Activated T-helper 1 cell treated with Interleukin-2 at 50 U/mL for 16 hours (primary cell): ENCODE measurements around the gene SH3TC2.

Experiments
- DNase-seq: peaks from one replicate; pipeline ENCODE4 v3.0.0-alpha.2; 2020; ENCODE audit warnings: low read depth

Gene SH3TC2

DNA sequence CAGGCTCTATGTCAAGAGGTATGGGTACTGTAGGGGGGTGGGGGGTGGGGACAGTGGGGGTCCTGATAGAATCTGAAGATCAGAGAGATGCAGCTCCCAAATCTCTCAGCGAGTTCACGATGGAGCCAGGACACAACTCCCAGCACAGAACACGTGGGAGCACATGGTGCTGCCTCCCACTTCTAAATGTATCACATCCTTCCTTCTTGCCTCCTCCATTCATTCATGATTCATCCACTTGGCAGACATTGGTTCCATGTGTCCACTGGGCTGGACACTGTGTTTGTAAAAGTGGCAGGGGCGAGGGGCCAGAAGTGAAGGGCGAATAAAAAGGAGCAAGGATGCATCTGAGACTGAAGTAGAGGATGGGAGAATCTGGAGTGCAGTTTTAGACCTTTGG lies 33.9 kb downstream of the SH3TC2 start:
- DNase-seq = no peak

DNA sequence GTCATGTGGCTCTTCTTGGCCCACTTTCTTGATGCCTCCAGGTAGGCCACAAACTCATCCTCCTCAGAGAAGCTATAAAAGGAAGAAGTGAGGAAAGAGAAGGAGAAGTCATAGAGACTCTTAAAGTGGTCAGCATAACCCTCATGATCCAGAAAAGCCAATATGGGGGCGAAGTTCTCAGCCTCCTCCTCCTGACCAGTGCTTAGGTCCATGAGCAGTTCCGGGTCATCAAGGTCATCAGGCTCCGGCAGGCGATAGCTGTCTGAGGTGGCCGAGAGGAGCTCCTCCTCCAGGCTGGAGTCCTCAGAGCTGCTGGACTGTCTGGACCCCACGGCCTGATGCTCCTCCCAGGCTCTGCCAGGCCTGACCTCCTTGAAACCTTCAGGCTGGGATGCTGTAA lies 34.7 kb downstream of the SH3TC2 start:
- DNase-seq = no peak

DNA sequence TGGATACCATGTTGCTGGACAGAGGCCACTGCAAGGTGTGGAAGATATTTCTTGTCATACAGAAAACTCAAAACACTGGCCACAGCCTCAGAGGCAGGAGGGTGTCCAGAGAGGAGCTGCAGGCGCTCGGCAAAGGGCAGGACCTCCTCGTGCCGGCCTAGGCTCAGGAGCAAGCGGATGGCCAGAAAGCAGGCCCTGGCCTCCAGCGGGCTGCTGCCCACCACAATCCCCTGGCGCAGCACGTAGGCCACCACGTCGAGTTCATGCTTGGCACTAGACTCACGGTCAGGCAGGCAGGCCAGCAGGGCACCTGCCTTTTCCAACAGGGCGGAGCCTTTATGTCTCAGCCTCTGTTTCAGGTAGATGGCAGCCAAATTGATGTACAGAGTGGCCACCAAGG lies 35.2 kb downstream of the SH3TC2 start:
- DNase-seq = no peak

DNA sequence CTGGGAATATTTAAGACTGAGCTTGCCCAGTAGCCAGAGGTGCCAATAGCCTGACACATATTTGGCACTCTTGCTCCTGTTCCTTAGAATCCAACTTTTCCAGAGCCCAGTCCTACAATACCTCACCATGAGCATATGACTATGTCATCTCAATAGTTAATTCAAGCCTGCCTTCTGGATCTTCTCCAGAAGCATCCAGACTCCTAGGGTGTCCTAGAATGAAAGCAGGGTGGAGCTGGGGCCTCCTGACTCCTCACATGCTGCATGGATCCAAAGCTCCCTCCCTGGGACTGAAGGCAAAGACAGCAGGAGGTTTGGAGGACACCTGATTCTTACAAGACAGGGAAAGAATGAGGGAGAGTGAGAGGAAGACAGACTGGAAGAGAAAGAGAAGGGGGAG lies 37.9 kb downstream of the SH3TC2 start:
- no peak for DNase-seq

DNA sequence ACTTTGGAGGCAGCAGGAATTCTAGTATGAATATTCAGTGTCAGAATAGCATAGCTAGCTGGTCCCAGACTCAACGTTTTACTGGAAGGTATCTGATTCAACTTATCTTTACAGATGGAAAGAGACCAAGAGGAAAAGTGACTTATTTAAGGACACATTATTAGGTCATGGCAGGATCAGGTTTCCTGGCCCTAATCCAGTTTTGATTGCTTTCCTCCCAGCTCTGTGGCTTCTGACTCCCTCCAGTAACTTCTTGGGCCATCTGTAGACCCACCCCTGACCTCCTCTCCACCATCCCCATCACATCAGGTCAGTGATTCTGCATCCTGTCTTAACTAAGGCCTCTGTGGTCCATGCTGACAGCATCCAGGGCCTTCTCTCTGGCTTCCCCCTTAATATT lies 38.4 kb downstream of the SH3TC2 start:
- DNase-seq = no peak

DNA sequence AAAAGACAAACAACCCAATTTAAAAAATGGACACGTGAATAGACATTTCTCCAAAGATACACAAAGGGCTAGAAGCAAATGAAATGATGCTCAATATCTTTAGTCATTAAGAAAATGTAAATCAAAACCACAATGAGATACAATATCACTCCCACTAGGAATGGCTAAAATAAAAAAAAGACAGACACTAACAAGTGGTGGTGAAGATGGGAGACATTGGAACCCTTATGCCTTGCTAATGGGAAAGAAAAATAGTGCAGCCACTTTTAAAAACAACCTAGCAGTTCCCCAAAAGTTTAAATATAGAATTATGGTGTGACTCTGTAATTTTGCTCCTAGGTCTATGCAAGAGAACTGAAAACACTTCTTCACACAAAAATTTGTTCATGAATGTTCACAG lies 40.7 kb downstream of the SH3TC2 start:
- DNase-seq = no peak

DNA sequence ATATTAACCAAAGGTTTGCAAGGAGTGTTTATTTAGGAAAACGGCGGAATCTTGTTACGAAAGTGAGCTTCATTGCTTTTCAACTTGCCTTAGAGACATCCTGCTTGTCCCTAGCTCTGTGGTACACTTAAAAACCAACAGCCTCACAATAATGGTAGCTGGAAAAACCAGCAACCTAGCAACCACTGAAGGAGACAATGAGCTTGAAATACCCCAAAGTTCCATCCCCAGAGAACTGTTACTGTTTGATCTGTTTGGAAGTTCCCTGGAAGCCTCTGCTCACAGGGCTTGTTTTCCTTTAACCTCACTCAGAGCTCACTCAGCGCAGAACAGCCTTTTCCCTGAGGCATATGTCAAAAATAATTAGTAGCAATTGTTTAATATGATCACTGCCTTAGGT lies 43.2 kb downstream of the SH3TC2 start:
- DNase-seq = no peak

DNA sequence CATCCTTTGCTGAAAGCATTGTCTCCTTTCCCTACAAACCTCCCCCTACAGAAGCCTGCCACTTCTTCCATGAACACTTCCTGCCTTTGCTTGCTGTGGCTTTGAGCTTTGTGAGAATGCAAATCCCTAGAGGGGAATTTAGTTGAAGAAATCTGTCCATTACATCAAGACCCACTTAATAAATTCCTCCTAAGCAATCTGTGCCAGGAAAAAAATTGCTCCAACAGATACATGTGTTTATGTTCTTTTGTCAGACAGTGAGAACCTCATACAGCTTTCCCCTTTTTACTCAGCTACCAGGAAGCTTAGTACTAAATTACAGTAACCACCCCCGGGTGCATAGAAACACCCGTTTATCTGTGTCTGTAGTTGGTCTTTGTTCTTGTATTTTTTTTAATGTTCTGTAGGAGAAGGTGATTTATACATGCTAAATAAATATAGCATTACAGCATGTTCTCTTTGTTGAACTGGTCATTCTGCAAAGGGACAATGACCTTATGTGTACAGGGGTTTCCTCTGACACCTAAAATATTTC lies 43.9 kb downstream of the SH3TC2 start:
- no peak for DNase-seq

DNA sequence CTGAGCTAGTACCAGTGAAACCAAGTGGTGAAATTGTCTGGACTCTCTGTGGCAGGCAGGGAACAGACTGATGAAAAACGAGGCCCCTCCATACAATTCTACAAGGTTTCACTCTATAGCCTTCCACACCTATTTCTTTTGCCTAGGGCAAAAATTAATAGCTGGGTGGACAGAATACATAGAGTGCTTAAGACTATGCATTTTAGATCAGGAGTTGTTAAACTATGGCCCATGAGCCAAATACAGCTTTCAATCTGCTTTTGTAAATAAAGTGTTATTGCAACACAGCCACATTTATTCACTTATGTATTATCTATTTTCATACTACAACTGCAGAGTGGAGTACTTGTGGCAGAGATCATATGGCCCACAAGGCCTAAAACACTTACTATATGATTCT lies 45.2 kb downstream of the SH3TC2 start:
- DNase-seq = no peak

DNA sequence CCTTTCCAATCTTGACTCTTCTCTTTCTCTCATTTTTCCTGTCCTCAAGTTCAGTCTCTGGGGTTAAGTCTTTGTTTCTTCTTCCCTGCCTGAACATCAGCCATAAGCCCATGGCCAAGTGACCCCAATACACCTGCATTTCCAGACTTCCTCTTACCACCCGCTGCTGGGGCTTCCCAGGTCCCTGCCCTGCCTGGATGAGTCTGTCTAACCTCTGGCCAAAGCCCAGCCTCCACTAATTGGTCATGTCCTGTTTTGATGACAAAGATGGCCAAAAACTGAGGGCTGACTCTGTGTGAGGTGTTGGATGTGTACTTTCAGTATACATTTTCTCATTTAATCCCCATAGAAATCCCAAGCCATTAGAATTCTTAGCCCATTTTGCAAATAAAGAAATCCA lies 47.3 kb downstream of the SH3TC2 start:
- no peak for DNase-seq

DNA sequence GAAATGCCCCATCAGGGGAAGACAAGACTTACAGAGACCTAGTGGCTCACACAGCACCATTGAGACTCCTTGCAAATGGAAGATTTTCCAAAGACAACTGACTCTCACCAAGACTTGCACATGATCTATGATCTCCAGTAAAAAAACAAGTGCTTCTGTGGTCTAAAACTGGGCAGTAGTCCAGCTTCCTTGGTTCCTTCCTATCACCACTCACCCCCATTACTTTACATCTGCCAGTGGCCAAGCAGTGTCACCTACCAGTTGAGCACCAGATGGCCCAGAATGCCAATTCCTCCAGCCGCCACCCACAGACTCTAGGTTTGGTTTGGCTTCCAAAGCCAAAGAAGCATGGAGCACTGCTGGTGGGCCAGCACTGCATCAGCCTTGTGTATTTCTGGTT lies 47.7 kb downstream of the SH3TC2 start:
- DNase-seq = no peak

DNA sequence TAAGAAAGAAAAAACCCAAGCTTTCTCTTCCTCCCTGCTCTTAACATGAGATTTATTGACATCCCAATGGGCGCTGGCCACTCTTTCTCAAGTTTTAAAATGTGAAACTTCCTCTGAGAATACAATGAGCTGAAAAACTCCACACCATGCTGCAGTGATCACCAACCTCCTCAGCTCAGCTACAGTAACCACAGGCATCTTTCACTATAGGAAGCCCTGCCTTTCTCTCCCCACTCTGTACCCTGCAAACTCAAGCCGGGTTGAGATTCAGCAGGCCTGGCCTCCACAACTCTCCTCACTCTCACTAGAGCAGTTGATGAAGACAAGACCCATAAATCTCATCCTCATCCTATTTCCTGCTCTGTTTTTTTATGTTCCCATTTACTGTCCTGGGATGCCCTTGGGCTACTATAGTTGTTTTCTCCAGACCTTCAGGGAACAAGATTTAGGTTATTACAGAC lies 48.3 kb downstream of the SH3TC2 start:
- no peak for DNase-seq

DNA sequence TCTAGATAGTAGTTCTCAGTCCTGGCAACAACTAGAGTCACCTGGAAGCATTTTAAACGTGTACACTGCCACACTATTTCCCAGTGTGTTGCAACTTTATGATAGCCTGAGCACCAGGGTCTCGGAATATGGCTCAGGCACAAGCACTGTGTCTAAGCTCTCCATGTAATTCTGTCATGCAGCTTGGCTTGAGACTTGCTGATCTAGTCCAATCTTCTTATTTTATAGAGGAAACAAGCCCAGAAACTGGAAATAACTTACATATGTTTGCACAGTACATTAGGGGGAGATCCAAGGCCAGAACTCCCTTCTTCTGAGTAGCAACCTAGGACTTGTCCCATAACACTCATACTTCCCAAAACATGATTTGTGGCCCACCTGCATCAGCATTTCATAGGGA lies 49.1 kb downstream of the SH3TC2 start:
- no peak for DNase-seq

DNA sequence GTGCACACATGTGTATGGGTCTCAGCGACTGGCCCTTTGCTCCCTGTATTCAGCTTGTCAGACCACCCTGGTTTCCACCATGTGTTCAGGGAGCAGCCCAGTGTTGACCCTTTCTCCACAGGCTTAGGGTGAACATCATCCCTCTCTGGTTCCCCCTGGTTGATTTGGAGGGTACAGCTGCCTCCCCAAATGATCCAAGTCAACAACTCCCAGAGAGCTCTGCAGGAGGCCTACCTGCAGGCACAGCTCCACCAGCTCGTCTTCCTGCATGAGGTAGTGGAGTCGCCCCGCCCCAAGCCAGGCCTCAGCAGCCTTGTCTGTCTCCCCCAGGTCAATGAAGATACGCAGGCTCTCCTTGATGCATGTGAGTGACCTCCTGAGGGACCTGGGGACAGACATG lies 50.5 kb downstream of the SH3TC2 start:
- no peak for DNase-seq

DNA sequence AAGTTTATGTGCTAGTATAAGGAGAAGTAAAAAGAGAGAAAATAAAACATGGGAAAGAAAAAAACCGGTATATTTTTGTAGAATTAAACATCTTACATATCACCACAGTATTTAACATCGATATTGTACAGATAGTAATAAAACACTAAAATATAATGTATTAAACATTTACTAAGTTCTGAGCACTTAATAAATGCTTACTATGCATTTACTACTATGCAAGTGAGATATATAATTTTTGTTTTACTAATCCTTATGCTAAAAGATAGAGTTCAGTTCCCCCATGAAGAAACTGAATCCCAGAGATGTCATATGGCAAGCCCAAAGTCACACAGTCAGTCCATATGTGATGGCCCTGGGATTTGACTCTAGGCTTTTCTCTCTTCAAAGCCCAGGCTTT lies 51.1 kb downstream of the SH3TC2 start:
- DNase-seq = no peak

DNA sequence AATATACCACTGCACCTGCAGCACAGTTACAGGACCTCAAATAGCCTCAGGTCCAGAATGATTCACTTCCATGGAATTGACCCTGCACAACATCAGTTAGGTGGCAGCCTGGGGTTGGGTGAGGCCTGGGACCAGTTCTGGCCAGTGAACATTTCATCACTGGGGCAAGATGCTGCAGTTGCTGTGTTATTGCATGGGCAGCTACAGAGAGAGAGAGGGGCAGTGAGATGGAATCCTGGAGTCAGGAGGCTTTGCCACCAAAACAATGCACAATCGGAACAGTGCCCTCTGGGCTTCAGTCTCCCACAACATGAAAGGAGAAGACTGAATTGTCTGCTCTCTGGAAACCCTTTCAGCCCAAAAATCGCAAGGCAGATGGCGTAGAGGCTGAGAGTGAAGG lies 51.8 kb downstream of the SH3TC2 start:
- no peak for DNase-seq

DNA sequence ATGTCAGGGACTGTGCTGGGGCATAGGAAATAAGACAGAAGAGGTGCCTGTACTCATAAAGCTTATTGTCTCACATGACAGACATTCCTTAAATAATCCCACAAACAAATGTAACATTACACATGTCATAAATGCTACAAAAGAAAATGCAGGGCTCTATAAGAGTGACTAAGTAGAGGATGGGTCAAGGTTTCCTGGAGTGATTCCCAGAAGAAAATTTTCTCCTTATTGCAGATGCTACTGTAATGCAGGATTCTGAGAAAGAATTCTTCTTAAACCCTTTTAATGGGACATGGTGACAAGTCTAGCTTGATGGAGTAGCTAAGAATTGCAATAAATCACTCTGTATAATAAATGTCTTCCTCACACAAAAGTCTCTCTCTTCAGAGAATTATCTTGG lies 55.7 kb downstream of the SH3TC2 start:
- no peak for DNase-seq

DNA sequence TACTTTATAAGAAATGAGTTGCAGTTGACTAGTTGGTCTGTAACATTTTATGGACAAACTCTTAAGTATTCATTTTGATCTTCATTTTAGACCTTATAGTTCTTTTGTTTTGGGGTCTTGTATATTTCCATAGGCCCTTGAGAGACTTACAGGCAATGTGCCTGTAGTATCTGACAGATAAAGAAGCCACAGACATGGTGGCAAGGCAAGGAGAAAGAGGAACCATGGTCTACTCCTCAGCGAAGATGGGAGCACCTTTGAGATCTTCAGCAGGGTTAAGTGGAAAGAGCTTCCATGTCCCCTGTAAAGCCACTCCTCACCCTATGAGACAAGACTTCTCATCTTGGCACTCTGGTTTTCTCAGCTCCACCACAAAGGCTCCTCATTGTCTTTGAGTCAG lies 56.4 kb downstream of the SH3TC2 start:
- DNase-seq = no peak

DNA sequence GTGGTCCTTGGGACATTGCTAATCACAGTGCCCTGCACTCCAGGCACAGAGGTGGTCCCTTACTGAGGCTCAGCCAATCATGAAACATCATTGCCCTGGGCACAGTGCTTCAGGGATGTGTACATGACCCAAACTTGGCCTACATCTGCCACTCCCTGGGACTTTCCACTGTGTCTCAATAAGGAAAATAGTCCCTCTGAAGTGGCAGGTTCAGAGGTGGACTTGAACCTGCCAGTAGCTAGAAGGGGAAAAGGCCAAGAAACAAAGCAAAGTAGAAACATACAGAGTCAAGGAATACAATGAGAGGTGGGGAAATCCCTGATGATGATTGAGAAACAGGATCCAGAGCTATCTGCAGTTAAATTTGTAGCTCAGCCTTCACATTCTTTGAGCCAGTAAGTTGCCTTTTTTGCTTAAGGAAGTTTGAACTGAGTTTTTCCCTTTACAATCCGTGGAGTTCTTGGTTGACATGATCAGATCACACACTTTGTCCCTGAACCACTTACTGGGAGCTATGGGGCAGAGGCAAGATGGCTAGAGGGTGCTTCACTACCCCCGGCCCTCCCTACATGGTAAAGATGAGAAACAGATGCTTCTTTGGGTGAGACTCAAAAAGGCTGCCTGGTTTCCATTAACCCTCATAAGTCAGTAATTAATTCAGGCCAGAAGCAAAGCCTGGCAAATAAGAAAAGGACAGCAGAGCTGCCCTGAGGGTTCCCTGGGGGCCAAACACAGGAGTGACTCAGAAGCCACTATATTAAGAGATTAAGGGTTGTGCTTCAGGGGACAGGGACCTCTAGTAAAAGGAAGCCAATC lies 57.6 kb downstream of the SH3TC2 start:
- no peak for DNase-seq

DNA sequence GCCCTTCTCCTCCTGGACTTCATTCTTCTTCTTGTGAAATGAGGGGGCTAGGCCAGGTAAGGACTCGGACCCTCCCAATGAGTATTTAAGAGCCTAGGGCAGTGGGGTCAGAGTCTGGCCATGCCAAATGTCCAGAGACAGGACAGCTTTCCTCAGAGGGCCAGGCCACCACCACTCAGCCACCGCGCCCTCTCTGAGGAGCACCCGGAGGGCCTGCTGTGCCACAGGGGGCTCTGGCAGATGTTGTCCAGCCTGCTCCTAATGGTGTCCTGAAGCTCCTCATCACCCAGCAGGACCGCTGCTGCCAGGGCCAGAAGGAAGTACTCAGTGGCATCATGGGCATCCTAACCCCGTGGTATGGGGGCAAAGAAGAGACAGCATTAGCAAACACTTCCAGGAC lies 58.3 kb downstream of the SH3TC2 start:
- DNase-seq = no peak

DNA sequence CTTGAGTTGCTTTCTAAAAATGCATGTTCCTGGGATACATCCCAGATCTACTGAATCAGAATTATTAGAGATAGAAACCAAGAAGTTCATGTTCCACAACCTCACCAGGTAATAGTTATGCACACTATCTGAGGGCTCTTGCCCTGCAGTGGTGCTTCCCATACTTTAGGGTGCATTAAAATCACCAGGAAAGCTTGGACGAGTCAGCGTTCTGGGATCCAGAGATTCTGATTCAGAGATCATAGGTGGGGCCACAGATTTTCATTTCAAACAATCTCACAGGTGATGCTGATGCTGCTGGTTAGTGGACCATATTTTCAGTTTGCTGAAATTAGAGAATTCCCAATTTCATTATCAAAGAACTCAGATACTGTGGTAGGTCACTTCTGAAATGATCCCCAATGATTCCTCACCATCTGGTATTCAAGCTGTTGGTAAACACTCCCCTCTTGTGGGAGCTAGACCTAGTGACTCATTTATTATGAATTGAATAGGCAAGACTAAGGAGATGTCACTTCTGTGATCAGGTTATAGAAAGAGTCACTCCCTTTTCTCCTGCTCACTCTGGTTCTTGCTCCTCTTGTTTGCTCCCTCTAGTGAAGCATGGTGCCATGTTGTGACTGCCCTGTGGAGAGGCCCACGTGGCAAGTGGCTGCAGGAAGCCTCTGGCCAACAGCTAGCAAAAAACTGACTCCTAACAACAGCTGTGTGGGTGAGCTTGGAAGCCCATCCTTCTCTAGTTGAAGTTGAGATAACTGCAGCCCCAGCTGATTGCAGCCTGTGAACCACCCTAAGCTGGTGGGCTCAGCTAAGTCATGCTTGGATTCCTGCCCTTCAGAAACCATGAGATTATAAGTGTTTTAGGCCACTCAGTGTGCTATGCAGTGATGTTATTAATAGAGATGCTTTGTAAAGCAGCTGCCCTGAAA lies 59.8 kb downstream of the SH3TC2 start:
- no peak for DNase-seq

DNA sequence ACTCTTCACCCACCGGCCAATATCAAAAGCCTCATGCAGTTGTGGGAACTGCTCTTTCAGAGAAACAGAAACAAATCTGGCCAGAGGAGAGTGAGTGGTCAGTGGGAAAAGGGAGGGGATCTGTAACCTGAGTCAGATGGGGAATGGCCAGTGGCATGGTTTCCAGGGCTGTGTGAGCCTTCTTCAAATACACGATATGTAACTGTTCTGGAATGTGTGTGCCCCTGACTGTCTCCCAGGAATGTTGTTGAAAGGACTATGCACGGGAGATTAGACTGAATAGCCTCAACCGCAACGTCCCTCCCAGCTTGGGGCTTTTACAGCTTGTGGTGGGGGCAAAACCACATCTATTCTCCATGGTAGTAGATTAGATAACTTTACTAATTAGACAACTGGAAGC lies 60.8 kb downstream of the SH3TC2 start:
- DNase-seq = no peak

DNA sequence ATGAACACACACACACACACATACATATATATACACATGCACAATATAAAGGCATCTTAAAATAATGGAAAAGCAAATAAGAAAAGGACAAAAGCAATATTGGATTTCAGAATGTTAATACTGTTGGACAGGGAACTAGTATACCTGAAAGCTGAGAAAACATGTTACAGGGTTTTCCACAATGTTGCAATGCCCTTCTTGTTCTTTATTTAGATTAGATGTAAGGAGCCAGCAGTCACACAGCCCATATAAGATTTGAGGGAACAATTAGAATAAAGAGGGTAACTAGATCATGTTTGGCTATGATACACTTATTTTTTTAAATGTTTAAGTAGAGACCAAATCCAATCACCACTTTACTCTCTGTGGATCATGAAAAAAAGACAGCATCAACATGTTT lies 61.7 kb downstream of the SH3TC2 start:
- no peak for DNase-seq
